HL-60 (cell line): ENCODE results near the gene ASB18.

Experiments
- DNase-seq, 2 experiments: peaks; one replicate each; pipeline ENCODE4 v3.0.0-alpha.2; 2010 to 2020; ENCODE audit warnings: low read depth in 1 of 2, low spot score in 1 of 2
- H3K27ac ChIP-seq: fragments of 250-450 bp; sonication (Bioruptor Pico); replicated peaks from 2 replicates; pipeline ENCODE4 v1.5.1; 2020; ENCODE audit warnings: mild to moderate bottlenecking, moderate library complexity
- H3K27me3 ChIP-seq: fragments of 250-450 bp; sonication (Bioruptor Pico); 2 replicates; pipeline ENCODE4 v1.5.1; 2021; ENCODE audit warnings: mild to moderate bottlenecking, moderate library complexity; ENCODE audit not compliant: insufficient read depth, poor library complexity, severe bottlenecking
- H3K4me3 ChIP-seq: replicated peaks from 2 replicates; pipeline ENCODE4 v1.5.1; 2011; ENCODE audit warnings: mild to moderate bottlenecking, control low read depth, low read length; ENCODE audit not compliant: insufficient read depth
- CTCF ChIP-seq: IDR thresholded peaks from one replicate; pipeline ENCODE4 v1.5.1; 2011; ENCODE audit warnings: low read length, control low read depth, inconsistent platforms; ENCODE audit not compliant: insufficient read depth
- GABPA ChIP-seq: IDR thresholded peaks from 2 replicates; pipeline ENCODE4 v1.6.1; 2012; ENCODE audit warnings: low read depth
- POLR2AphosphoS5 ChIP-seq: IDR thresholded peaks from 2 replicates; pipeline ENCODE4 v1.6.1; 2012; ENCODE audit warnings: low read depth
- REST ChIP-seq: IDR thresholded peaks from 2 replicates; pipeline ENCODE4 v1.6.1; 2012; ENCODE audit warnings: low read depth; ENCODE audit not compliant: insufficient replicate concordance
- SPI1 ChIP-seq: IDR thresholded peaks from 2 replicates; pipeline ENCODE4 v1.6.1; 2012; ENCODE audit warnings: low read depth, mild to moderate bottlenecking, borderline replicate concordance

The ASB18 gene

GRCh38 chr2:236302555-236302954, 38.3 kb upstream of the ASB18 start:
- no peak overlapping the region for H3K4me3 ChIP-seq
- no peak overlapping the region for H3K27ac ChIP-seq
- TF ChIP-seq CTCF = no peak
- DNase-seq = no peak
- H3K27me3 ChIP-seq = no peaks in the 10 kb centered on the region

- no peak overlapping the region for H3K4me3 ChIP-seq
- no peak for DNase-seq
- TF ChIP-seq CTCF (no peak), SPI1 (no peak), GABPA (no peak), REST (no peak)
- H3K27me3 ChIP-seq = no peaks in the 10 kb centered on the region
- H3K27ac ChIP-seq = no peak overlapping the region
These were observed 34.8 kb upstream of the ASB18 start for GRCh38 chr2:236298924-236299475.

- Histone ChIP-seq H3K27me3 (no peaks in the 10 kb centered on the region), H3K27ac (no peak overlapping the region), H3K4me3 (no peak overlapping the region)
- no peak for DNase-seq
- no peak for TF ChIP-seq POLR2AphosphoS5
- no peak for TF ChIP-seq GABPA
- no peak for TF ChIP-seq CTCF
- no peak for TF ChIP-seq REST
These were observed 31.3 kb upstream of the ASB18 start for GRCh38 chr2:236295481-236295880.

GRCh38 chr2:236294647-236295046, 30.4 kb upstream of the ASB18 start:
- Histone ChIP-seq H3K27ac (no peak overlapping the region), H3K27me3 (no peaks in the 10 kb centered on the region), H3K4me3 (no peak overlapping the region)
- no peak for DNase-seq
- TF ChIP-seq CTCF (no peak), GABPA (no peak), POLR2AphosphoS5 (no peak), SPI1 (no peak), REST (no peak)
